ENCODE results near the gene RTN4RL1.

RTN4RL1 gene

GRCh38 chr17:2064520-2064971 is 39.4 kb upstream of the RTN4RL1 start:
- DNase-seq (ENCODE audit: extremely low spot score), result no peak
- CTCF ChIA-PET, result interaction anchor here (0.9 to 10.3 kb wide), 25 partner anchors 8 to 288 kb away, joined by 3 to 107 read pairs (median 3); partner anchors contain the start of gene HIC1
- POLR2A ChIA-PET, result interaction anchor here (0.5 to 2.5 kb wide), 6 partner anchors 9 to 200 kb away, joined by 4 to 10 read pairs (median 6); partner anchors contain the start of gene HIC1
- TF ChIP-seq, protein P1, sequence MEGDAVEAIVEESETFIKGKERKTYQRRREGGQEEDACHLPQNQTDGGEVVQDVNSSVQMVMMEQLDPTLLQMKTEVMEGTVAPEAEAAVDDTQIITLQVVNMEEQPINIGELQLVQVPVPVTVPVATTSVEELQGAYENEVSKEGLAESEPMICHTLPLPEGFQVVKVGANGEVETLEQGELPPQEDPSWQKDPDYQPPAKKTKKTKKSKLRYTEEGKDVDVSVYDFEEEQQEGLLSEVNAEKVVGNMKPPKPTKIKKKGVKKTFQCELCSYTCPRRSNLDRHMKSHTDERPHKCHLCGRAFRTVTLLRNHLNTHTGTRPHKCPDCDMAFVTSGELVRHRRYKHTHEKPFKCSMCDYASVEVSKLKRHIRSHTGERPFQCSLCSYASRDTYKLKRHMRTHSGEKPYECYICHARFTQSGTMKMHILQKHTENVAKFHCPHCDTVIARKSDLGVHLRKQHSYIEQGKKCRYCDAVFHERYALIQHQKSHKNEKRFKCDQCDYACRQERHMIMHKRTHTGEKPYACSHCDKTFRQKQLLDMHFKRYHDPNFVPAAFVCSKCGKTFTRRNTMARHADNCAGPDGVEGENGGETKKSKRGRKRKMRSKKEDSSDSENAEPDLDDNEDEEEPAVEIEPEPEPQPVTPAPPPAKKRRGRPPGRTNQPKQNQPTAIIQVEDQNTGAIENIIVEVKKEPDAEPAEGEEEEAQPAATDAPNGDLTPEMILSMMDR (IDR thresholded peaks at IDR 0.05; ENCODE audit: control extremely low read depth, extremely low read depth, low read depth, missing control alignments), result no peak

DNA sequence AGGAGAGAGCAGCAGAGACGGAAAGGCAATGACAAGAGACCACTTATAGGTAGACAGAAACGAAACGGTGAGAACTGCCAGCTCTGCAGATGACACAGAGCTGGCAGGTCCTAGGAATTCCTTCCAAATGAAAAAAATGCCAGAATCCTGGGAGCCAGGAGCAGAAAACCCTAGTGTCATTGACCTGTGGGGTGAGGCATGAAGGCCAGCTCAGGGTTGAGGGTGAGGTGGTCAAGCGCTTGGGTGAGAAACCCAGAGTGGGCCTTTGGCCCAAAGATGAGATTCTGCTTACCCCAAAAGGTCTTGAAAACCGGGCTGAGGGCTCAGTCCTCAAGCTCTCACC is 39.0 kb upstream of the RTN4RL1 start:
- TF ChIP-seq, protein P1 (IDR thresholded peaks at IDR 0.05; ENCODE audit: control extremely low read depth, extremely low read depth, low read depth, missing control alignments), result no peak
- POLR2A ChIA-PET, result interaction anchor here (1.2 to 2.5 kb wide), 4 partner anchors 9 to 201 kb away, joined by 4 to 10 read pairs (median 7); partner anchors contain the start of gene HIC1
- DNase-seq (ENCODE audit: extremely low spot score), result no peak
- CTCF ChIA-PET, result interaction anchor here (0.9 to 10.3 kb wide), 21 partner anchors 9 to 289 kb away, joined by 3 to 107 read pairs (median 4); partner anchors contain the start of gene HIC1

DNA sequence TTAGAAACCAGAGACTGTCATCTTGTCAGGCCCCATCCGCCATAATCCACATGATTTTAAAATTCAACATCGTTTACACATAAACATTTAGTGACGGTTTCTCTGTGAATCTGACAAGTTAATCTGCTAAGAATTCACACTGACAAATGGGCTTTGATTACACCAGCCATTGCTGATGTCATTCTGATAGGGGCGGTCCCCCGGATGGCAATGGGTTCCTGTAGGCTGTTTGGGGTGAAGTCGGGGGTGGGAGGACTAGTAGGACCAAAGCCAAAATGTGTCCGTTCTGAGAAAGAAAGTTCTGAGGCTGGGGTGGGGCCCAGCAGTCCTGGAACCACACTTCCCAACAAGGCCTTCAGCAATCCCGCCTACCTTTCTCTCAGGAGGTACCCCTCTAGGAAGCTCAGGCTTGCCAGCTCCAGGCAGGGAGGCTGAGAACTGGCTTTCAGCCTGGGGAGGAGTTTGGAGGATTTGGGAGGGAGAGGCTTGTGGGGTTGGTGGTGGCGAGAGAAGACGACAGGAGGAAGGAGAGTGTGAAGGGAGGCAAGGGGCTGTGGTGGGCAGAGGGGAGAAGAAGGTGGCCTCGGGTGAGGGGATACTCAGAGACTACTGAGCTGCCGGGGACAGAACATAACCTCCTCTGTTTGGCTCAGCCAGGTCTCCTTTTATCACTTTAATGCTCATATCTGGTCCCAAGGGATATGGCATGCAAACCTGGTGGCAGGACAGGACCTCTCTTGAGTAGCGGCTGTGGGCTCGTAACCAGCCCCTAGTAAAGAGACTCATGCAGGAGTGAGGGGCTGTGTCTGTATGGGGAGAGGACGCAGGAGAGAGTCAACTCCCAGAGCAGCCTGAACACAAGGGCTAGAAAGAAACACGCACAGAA is 38.4 kb upstream of the RTN4RL1 start:
- ChIA-PET POLR2A (interaction anchor here (1.2 to 2.5 kb wide), 4 partner anchors 8 to 201 kb away, joined by 4 to 10 read pairs (median 7); partner anchors contain the start of gene HIC1), CTCF (interaction anchor here (0.9 to 10.3 kb wide), 19 partner anchors 9 to 289 kb away, joined by 3 to 107 read pairs (median 4); partner anchors contain the start of gene HIC1)
- no peak for DNase-seq (ENCODE audit: extremely low spot score)
- TF ChIP-seq, protein P1 (IDR thresholded peaks at IDR 0.05; ENCODE audit: control extremely low read depth, extremely low read depth, low read depth, missing control alignments), result no peak

- ChIA-PET POLR2A (no interaction called here), CTCF (interaction anchor here (0.7 to 10.3 kb wide), 6 partner anchors 8 to 220 kb away, joined by 3 to 107 read pairs (median 8); no protein-coding TSS in a partner anchor)
- DNase-seq (ENCODE audit: extremely low spot score), result no peak
- TF ChIP-seq, protein P1 (IDR thresholded peaks at IDR 0.05; ENCODE audit: control extremely low read depth, extremely low read depth, low read depth, missing control alignments), result no peak
Observed at GRCh38 chr17:2062571-2063183, 37.5 kb upstream of the RTN4RL1 start.

DNA sequence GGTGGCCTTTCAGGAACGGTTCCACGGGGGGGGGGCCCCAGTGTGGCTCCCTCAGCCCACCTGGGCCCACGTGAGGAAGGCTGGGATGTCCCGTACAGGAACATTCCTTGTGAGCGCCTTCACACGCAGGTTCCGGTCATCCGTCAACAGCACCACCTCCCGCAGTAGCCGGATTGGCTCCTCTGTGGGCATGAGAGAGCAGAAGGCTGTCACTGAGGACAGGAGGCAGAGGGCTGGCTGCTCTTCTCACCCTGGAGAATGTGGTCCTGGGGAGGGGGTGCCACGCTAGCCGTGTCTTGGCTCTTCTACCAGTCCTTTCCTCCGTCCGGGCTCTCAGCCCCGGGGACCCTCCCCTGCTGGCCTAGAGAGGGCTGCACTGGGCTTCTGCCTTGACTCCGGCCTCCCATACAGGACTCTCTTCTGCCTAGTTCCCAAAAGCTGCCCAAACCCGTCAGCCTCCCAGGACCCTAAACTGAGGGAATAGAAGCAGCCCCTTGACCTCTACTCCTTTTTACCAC is 36.4 kb upstream of the RTN4RL1 start:
- ChIA-PET CTCF (interaction anchor here (8.9 kb wide), 1 partner anchor 24 kb away, joined by 188 read pairs; no protein-coding TSS in a partner anchor), POLR2A (no interaction called here)
- TF ChIP-seq, protein P1 (IDR thresholded peaks at IDR 0.05; ENCODE audit: control extremely low read depth, extremely low read depth, low read depth, missing control alignments), result no peak
- no peak for DNase-seq (ENCODE audit: extremely low spot score)

Measured in GM10248 (cell line).